B cell (primary cell): ENCODE results near the gene NFATC2.

ENCODE experiments used
- EZH2 ChIP-seq: IDR thresholded peaks from 2 replicates; pipeline ENCODE4 v1.6.1; 2012; ENCODE audit warnings: borderline replicate concordance, low read depth, mild to moderate bottlenecking, moderate library complexity, low read length; ENCODE audit not compliant: insufficient read depth, poor library complexity, severe bottlenecking
- TF ChIP-seq, protein P1 (sequence below): fragments of 200-600 bp; IDR thresholded peaks from one replicate; pipeline ENCODE4 v1.8.0; 2022; ENCODE audit warnings: antibody characterized with exemption, mild to moderate bottlenecking

DNA sequence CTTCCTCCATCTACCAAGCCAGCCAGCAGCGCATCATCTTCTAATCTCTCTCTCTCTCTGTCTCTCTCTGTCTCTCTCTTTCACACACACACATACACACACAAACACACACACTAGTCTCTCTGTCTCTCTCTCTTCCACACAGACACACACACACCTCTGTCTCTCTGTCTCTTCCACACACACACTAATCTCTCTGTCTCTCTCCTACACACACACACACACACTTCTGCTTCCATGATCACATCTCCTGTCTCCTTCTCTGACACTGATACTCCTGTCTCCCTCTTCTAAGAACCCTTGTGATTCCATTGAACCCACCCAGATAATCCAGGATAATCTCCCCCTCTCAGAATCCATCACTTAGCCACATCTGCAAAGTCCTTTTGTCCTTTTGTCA is 181.3 kb downstream of the NFATC2 start:
- TF ChIP-seq, protein P1, sequence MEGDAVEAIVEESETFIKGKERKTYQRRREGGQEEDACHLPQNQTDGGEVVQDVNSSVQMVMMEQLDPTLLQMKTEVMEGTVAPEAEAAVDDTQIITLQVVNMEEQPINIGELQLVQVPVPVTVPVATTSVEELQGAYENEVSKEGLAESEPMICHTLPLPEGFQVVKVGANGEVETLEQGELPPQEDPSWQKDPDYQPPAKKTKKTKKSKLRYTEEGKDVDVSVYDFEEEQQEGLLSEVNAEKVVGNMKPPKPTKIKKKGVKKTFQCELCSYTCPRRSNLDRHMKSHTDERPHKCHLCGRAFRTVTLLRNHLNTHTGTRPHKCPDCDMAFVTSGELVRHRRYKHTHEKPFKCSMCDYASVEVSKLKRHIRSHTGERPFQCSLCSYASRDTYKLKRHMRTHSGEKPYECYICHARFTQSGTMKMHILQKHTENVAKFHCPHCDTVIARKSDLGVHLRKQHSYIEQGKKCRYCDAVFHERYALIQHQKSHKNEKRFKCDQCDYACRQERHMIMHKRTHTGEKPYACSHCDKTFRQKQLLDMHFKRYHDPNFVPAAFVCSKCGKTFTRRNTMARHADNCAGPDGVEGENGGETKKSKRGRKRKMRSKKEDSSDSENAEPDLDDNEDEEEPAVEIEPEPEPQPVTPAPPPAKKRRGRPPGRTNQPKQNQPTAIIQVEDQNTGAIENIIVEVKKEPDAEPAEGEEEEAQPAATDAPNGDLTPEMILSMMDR, result no peak
- TF ChIP-seq EZH2, result no peak
